ENCODE data around the gene DDIT4L. TPM values are rescaled to one million over a fixed set of nuclear protein-coding genes. Genes with fewer than 3 reads are reported as not detected.

DDIT4L gene
- total RNA-seq (2022): 4.0 and 4.7 TPM in 2 replicates
- percentile 59 among the genes with signal in this experiment for Bru-seq, nascent RNA
- BruChase-seq, experiment 1, labeled RNA remaining after a 2-hour chase: percentile 83 among the genes with signal in this experiment
- BruChase-seq, experiment 2, labeled RNA remaining after a 6-hour chase: percentile 43 among the genes with signal in this experiment
- long read RNA-seq, partial matches to known transcripts: 0 of 1 reads
- long read RNA-seq, other reads (novel, unspliced or antisense): 0 of 1 reads

GRCh38 chr4:100189820-100190642, at the start of gene DDIT4L:
DDIT4L (minus strand) TSS chr4:100190468; CDS start chr4:100189983, 485 bp downstream.
- H3K9me3 Mint-ChIP-seq (ENCODE audit: unreplicated experiment): no peaks in the 10 kb centered on the region
- ChIA-PET CTCF (no interaction called here), POLR2A (no interaction called here)
- no peak within 1 kb of the TSS for H3K27ac Mint-ChIP-seq (ENCODE audit: unreplicated experiment)
- H3K36me3 Mint-ChIP-seq (ENCODE audit: insufficient read depth, unreplicated experiment): no peaks in the 10 kb centered on the region
- intact Hi-C loops (cut with micrococcal nuclease; ENCODE audit: unreplicated experiment): loop anchor here (5.0 kb wide), 1 partner anchor 98 kb away; no protein-coding TSS in a partner anchor
- peak; percentile 58 to 59 for DNase-seq
- TF ChIP-seq CTCF (IDR thresholded peaks at IDR 0.05; ENCODE audit: insufficient read depth in 1 of 2, low read depth in 1 of 2, low read length in 1 of 2, severe bottlenecking in 1 of 2, unreplicated experiment in 1 of 2): no peak
- Histone ChIP-seq H3K9me3 (no peaks in the 10 kb centered on the region), H3K27me3 (replicated peaks; ENCODE audit: control insufficient read depth, insufficient read depth, low read length) (no peaks in the 10 kb centered on the region), H3K4me1 (no peaks in the 10 kb centered on the region), H3K36me3 (ENCODE audit: control insufficient read depth, insufficient read depth, low read length) (no peaks in the 10 kb centered on the region), H3K4me3 (ENCODE audit: low read depth, low read length) (peak within 1 kb of the TSS; percentile 45)
- H3K27me3 Mint-ChIP-seq (ENCODE audit: insufficient read depth, unreplicated experiment): peaks cover 3% of the 10 kb centered on the region
- peak within 1 kb of the TSS; percentile 83 for H3K4me3 Mint-ChIP-seq (ENCODE audit: unreplicated experiment)
- peaks cover 6% of the 10 kb centered on the region for H3K4me1 Mint-ChIP-seq (ENCODE audit: low read depth, unreplicated experiment)
- no TSS peak for BruUV-seq (replicated peaks)

GRCh38 chr4:100240008-100240407, 49.7 kb upstream of the DDIT4L start:
- Histone ChIP-seq H3K4me1 (no peaks in the 10 kb centered on the region), H3K4me3 (ENCODE audit: low read depth, low read length) (no peak overlapping the region), H3K27me3 (replicated peaks; ENCODE audit: control insufficient read depth, insufficient read depth, low read length) (no peaks in the 10 kb centered on the region), H3K9me3 (no peaks in the 10 kb centered on the region), H3K36me3 (ENCODE audit: control insufficient read depth, insufficient read depth, low read length) (no peaks in the 10 kb centered on the region)
- no TSS peak for BruUV-seq (replicated peaks)
- Mint-ChIP-seq H3K9me3 (ENCODE audit: unreplicated experiment) (peaks cover 24% of the 10 kb centered on the region), H3K27me3 (ENCODE audit: insufficient read depth, unreplicated experiment) (peaks cover 2% of the 10 kb centered on the region), H3K4me3 (ENCODE audit: unreplicated experiment) (no peak overlapping the region), H3K36me3 (ENCODE audit: insufficient read depth, unreplicated experiment) (no peaks in the 10 kb centered on the region), H3K4me1 (ENCODE audit: low read depth, unreplicated experiment) (no peaks in the 10 kb centered on the region), H3K27ac (ENCODE audit: unreplicated experiment) (no peak overlapping the region)
- ChIA-PET CTCF (no interaction called here), POLR2A (no interaction called here)
- no peak for DNase-seq
- intact Hi-C loops (cut with micrococcal nuclease; ENCODE audit: unreplicated experiment): no loop called here
- TF ChIP-seq CTCF (IDR thresholded peaks at IDR 0.05; ENCODE audit: insufficient read depth in 1 of 2, low read depth in 1 of 2, low read length in 1 of 2, severe bottlenecking in 1 of 2, unreplicated experiment in 1 of 2): no peak

GRCh38 chr4:100224721-100225120, 34.5 kb upstream of the DDIT4L start:
- peaks cover 6% of the 10 kb centered on the region; the same call in 1 of the 2 replicates for H3K9me3 ChIP-seq
- H3K36me3 Mint-ChIP-seq (ENCODE audit: insufficient read depth, unreplicated experiment): no peaks in the 10 kb centered on the region
- BruUV-seq (replicated peaks): no TSS peak
- peaks cover 46% of the 10 kb centered on the region for H3K9me3 Mint-ChIP-seq (ENCODE audit: unreplicated experiment)
- intact Hi-C loops (cut with micrococcal nuclease; ENCODE audit: unreplicated experiment): no loop called here
- ChIA-PET CTCF (no interaction called here), POLR2A (no interaction called here)
- no peak for DNase-seq
- H3K4me1 Mint-ChIP-seq (ENCODE audit: low read depth, unreplicated experiment): no peaks in the 10 kb centered on the region
- no peak overlapping the region for H3K27ac Mint-ChIP-seq (ENCODE audit: unreplicated experiment)
- H3K4me3 Mint-ChIP-seq (ENCODE audit: unreplicated experiment): no peak overlapping the region
- no peak for TF ChIP-seq CTCF (IDR thresholded peaks at IDR 0.05; ENCODE audit: insufficient read depth in 1 of 2, low read depth in 1 of 2, low read length in 1 of 2, severe bottlenecking in 1 of 2, unreplicated experiment in 1 of 2)
- no peak overlapping the region for H3K4me3 ChIP-seq (ENCODE audit: low read depth, low read length)
- no peaks in the 10 kb centered on the region for H3K4me1 ChIP-seq
- H3K27me3 ChIP-seq (replicated peaks; ENCODE audit: control insufficient read depth, insufficient read depth, low read length): no peaks in the 10 kb centered on the region
- H3K27me3 Mint-ChIP-seq (ENCODE audit: insufficient read depth, unreplicated experiment): no peaks in the 10 kb centered on the region
- no peaks in the 10 kb centered on the region for H3K36me3 ChIP-seq (ENCODE audit: control insufficient read depth, insufficient read depth, low read length)
